Activated CD4-positive, alpha-beta T cell treated with anti-CD3 and anti-CD28 coated beads, Interleukin-2, amount 50 U/mL, for 16 hours (primary cell): ENCODE results near the gene SOD3.

ENCODE experiments used
- DNase-seq: peaks from one replicate; pipeline ENCODE4 v3.0.0-alpha.2; 2020

SOD3 gene

GRCh38 chr4:24805566-24805965, 10.2 kb downstream of the SOD3 start:
- DNase-seq, result no peak

- no peak for DNase-seq
Observed at GRCh38 chr4:24806206-24806990, 11.0 kb downstream of the SOD3 start.

- no peak for DNase-seq
Observed at GRCh38 chr4:24807611-24808010, 12.2 kb downstream of the SOD3 start.

DNA sequence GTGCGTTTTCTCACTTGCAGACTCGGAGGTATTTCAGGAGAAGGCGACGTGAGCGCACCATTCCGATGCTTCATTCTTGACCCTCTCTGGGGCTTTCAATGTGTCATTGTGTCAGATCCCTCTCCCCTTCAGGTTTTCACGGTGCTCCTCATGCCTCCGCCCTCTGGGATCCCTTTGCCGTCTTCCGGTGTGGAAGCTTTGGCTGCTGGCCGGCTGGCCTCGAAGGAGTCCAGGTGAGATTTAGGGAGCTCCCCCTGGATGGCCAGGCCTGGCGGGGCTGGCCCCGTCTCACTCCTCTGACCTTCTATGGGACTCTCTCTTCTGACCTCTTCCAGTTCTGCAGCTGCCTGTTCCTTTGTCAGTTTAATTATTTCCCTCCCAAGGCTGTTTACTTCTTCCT, 12.9 kb downstream of the SOD3 start:
- no peak for DNase-seq

GRCh38 chr4:24808955-24809354, 13.6 kb downstream of the SOD3 start:
- DNase-seq, result no peak

GRCh38 chr4:24809376-24809775, 14.0 kb downstream of the SOD3 start:
- no peak for DNase-seq

DNA sequence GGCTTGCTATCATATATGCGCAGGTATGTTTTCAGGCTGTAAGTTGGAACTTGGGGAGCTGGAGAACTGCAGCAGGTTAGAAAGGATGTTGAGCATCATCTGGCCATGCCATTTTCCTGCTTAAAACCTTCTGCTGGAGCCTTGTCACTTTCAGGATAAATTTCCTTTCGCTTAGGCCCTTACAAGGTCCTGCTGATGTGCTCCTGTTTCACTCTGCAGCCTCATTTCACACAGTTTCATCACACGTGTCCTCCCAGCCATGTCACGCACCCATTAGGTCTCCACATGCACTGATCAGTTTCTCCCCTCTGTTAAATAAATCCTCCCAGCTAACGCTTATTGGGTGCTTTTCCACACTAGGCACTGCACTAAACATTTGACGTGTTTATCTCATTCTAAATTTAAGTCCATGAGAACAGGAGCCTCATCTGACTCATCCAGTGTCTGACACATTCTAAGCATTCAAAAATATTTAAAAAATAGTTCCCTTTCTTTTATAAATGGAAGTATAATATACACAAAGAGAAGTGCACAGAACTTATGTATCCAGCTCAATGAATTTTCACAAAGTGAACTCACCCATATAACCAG, 14.5 kb downstream of the SOD3 start:
- no peak for DNase-seq

DNA sequence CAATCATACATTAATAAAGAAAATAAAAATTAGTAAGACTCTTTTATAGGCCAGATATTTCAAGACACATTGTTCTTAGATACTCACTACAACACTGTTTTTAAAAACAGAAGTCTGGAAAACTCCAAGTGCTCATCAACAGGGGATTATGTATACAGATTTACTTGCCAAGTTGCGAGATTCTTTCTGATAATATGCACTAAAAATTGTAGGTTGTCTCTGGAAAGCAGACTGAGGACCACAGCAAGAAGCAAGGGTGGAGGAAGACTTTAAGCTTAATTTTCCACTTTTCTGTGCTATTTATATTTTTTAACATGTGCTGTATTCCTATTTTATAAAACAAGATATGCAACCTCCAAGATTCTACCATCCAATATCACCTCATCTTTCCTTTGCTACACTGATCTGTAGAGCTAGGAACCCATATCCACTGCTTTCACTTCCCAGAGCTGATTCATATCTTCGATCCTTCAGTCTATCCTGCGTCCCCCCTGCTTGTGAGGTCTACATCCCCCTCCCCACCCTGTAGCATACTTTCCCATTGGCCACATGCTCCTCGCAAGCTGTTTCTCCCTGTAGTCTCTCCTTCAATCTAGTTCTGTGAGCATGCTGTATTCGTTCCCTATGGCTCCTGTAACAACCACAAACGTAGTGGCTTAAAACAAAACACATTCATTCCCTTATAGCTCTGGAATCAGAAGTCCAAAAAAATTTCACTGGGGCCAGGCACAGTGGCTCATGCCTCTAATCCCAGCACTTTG, 15.7 kb downstream of the SOD3 start:
- no peak for DNase-seq

- DNase-seq, result no peak
Observed at GRCh38 chr4:24813732-24814131, 18.4 kb downstream of the SOD3 start.

GRCh38 chr4:24816797-24817196, 21.4 kb downstream of the SOD3 start:
- no peak for DNase-seq

DNA sequence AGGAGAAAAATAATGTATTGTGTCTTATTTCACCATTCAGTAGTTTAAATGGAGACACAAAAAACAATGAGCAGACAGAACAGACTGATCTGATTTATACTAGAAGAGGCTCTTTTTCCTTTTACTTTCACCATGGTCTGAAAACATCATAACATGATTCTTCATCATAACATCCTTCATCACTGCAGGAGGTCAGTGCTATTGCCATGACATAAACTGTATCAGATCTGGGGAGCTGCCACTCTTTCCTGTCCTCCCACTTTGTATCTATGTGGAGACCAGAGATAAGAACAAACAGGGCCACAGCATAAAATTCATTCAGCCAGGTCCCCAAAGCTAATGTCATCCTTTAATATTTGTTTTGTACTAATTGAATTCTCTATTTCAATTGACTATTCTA, 25.2 kb downstream of the SOD3 start:
- no peak for DNase-seq

DNA sequence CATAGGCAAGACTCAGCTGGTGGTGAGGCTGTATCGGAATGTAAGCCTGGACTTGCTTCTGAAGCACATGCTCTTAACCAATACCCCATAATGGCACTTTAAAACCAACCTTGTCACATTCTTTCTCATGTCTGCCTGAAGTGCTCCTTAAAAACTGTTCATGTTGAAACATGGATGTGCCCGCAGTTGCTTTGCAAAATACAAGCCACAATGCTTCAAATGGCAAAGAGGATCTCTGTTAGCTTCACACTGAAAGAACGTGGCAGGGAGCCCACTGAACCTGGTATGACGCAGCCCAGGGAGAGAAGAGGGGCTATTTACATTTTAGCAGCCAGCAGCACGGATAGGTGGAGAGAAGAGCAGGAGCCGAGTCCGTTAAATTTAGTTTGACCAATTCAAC, 29.3 kb downstream of the SOD3 start:
- no peak for DNase-seq

DNA sequence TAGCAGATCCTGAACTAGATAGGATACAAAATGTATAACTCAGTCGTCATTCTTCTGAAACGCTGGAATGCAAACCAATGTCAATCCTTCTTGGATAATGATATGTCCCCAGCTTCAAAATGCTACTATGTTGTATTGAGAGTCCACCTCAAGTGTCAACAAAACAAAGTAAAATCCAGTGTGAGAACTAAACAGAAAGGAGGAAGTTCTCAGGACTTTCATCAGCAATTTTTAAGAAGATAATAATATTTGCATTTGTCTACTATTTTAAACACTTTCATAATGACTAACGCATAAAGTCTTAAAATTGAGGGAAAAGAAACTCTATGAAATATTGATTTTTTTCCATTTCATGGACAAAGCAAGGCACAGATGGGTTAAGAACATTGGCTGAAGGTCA, 36.3 kb downstream of the SOD3 start:
- DNase-seq, result no peak

DNA sequence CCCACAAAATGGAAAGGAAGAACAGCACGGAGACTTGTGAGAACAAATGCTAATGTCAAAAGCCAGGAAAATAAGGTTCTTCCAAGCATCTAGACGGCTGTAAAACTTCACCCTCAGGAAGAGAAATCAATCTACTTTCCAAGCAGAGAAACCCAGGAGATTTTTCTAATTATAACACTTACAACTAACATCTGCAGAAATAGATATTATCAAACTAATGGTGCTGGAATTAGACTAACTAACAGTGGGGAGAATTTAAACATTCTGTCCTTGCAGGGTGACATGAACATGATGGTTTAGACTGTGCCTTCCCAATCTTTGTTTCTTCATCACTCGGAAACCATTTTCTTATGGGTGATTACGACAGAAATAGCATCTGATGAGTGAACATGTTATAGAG, 40.3 kb downstream of the SOD3 start:
- no peak for DNase-seq

- DNase-seq, result no peak
Observed at GRCh38 chr4:24836661-24837242, 41.4 kb downstream of the SOD3 start.

- no peak for DNase-seq
Observed at GRCh38 chr4:24837336-24837735, 42.0 kb downstream of the SOD3 start.

DNA sequence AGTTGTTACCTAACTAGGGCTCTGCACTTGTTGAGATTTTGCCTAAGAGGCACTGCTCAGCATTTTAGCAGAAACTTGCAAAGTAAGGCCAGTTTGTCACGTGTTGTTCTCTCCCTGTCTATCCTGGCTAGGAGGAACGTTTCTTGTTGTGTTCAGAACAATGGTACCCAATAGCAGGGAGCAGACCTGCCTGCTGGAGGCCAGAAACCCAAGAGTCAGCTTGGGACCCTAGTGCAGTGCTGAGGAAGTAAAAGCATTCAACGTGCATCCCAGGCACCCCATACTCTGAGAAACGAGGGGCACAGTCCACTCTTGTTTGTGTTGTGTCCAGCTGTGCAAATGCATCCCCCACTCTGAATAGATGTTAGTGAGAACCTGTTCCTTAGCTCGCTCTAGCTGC, 42.4 kb downstream of the SOD3 start:
- no peak for DNase-seq

- DNase-seq, result no peak
Observed at GRCh38 chr4:24840362-24840761, 45.0 kb downstream of the SOD3 start.

- no peak for DNase-seq
Observed at GRCh38 chr4:24840826-24841543, 45.6 kb downstream of the SOD3 start.

GRCh38 chr4:24842356-24842755, 47.0 kb downstream of the SOD3 start:
- no peak for DNase-seq

DNA sequence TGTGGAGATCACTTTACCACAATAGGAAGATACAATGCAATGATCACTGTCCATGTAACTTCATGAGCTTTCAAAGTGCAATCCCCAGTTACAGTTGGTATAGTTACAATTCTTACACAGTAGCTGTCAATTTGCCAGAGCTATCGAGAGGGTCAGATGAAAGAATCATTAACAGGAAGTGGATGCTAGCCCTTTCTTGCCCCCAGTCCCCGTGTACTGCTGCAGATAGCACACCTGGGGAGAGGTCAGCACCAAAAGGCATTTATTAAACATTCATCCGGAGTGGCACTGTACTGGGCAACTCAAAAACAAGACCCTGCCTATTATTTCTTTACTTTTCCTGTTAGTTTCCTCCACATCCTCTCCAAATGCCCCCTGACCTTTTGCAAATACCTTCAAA, 47.7 kb downstream of the SOD3 start:
- no peak for DNase-seq

DNA sequence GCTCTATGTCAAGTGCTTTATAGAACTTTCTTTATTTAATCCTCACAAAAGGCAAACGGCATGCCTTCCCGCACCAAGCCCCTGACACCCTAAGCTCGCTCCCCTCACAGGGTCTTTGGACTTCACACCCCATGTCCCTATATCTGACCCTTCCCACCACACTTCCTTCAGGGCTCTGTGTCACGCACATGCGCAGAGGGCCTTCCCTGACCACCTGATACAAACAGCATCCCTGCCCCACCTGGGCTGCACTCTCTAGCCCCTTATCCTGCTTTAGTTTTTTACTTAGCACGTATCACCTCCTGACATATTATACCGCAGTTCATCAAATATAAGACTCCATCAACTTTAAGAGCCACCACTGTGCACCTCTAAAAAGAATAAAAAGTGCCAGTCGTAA, 49.8 kb downstream of the SOD3 start:
- no peak for DNase-seq

GRCh38 chr4:24845902-24846301, 50.5 kb downstream of the SOD3 start:
- DNase-seq, result no peak
